SU-DHL-6 (cell line): ENCODE results near the gene EHD4.

Source experiments
- H2AFZ ChIP-seq: fragments of 200-600 bp; sonication (generic); 2 replicates; pipeline ENCODE4 v1.6.1; 2014; ENCODE audit warnings: low read depth, mild to moderate bottlenecking, moderate library complexity, mixed read lengths, antibody characterized with exemption, low read length; ENCODE audit not compliant: severe bottlenecking
- H3F3A ChIP-seq: fragments of 200-600 bp; shearing (Covaris generic); 2 replicates; pipeline ENCODE4 v1.6.0; 2016; ENCODE audit warnings: antibody characterized with exemption, mild to moderate bottlenecking; ENCODE audit not compliant: insufficient read depth
- H3K27ac ChIP-seq: fragments of 200-600 bp; sonication (generic); 2 replicates; pipeline ENCODE4 v1.5.1; 2016; ENCODE audit warnings: low read depth, mild to moderate bottlenecking, low read length, moderate library complexity, mixed read lengths
- H3K27me3 ChIP-seq: fragments of 200-600 bp; sonication (generic), shearing (Covaris generic); 2 replicates; pipeline ENCODE4 v1.6.0; 2014; ENCODE audit warnings: mild to moderate bottlenecking, low read length
- H3K36me3 ChIP-seq: fragments of 200-600 bp; sonication (generic); 2 replicates; pipeline ENCODE4 v1.6.1; 2014; ENCODE audit warnings: mild to moderate bottlenecking, low read length, mixed read lengths
- H3K4me2 ChIP-seq: fragments of 300-600, 200-600 bp; shearing (Covaris generic), sonication (generic); 2 replicates; pipeline ENCODE4 v1.6.0; 2014; ENCODE audit warnings: low read length, low read depth, mild to moderate bottlenecking; ENCODE audit not compliant: poor library complexity, severe bottlenecking
- H3K4me3 ChIP-seq: fragments of 200-600 bp; sonication (generic); 2 replicates; pipeline ENCODE4 v1.5.1; 2014; ENCODE audit warnings: antibody characterized with exemption, low read length, mild to moderate bottlenecking, mixed read lengths; ENCODE audit not compliant: insufficient read depth, poor library complexity, severe bottlenecking
- H3K79me2 ChIP-seq: fragments of 200-600 bp; sonication (generic); 2 replicates; pipeline ENCODE4 v1.6.1; 2014; ENCODE audit warnings: mild to moderate bottlenecking, low read length, moderate library complexity; ENCODE audit not compliant: insufficient read depth
- H3K9ac ChIP-seq: fragments of 200-600 bp; sonication (generic); 2 replicates; pipeline ENCODE4 v1.7.0; 2014; ENCODE audit warnings: mild to moderate bottlenecking, low read length
- H3K9me2 ChIP-seq: fragments of 200-600 bp; sonication (generic); replicated peaks from 2 replicates; pipeline ENCODE4 v1.6.1; 2014; ENCODE audit warnings: low read length; ENCODE audit not compliant: insufficient read depth
- H3K9me3 ChIP-seq: fragments of 200-600 bp; sonication (generic); 2 replicates; pipeline ENCODE4 v1.6.1; 2014; ENCODE audit warnings: low read length, mixed read lengths; ENCODE audit not compliant: insufficient read depth
- H4K20me1 ChIP-seq: fragments of 200-600 bp; sonication (generic); 2 replicates; pipeline ENCODE4 v1.6.1; 2014; ENCODE audit warnings: low read depth, mild to moderate bottlenecking, antibody characterized with exemption, low read length, moderate library complexity, mixed read lengths
- CTCF ChIP-seq: fragments of 200-600 bp; sonication (generic); IDR thresholded peaks from one replicate; pipeline ENCODE4 v1.5.1; 2017; ENCODE audit warnings: antibody characterized with exemption, mild to moderate bottlenecking, low read length, moderate library complexity; ENCODE audit not compliant: insufficient read depth, poor library complexity, severe bottlenecking
- EZH2phosphoT487 ChIP-seq: fragments of 200-600 bp; sonication (generic), shearing (Covaris generic); conservative IDR thresholded peaks from 2 replicates; pipeline ENCODE4 v1.6.1; 2018; ENCODE audit warnings: mild to moderate bottlenecking, antibody characterized with exemption, low read length, moderate library complexity, mixed read lengths

The EHD4 gene

GRCh38 chr15:41957021-41957897 is 15.1 kb downstream of the EHD4 start:
- no peak overlapping the region for H3K27ac ChIP-seq
- no peak overlapping the region for H2AFZ ChIP-seq
- no peaks in the 10 kb centered on the region for H3K36me3 ChIP-seq
- no peak for TF ChIP-seq EZH2phosphoT487
- no peak for TF ChIP-seq CTCF
- no peak overlapping the region for H3K4me2 ChIP-seq
- 0 out of 2 replicates have a peak, but pooled peaks cover 3% of the 10 kb centered on the region for H3K9me3 ChIP-seq
- no peak overlapping the region for H3K9ac ChIP-seq
- H3K4me3 ChIP-seq = no peak overlapping the region
- no peaks in the 10 kb centered on the region for H3F3A ChIP-seq
- no peaks in the 10 kb centered on the region; the same call in 1 of the 2 replicates for H3K79me2 ChIP-seq
- H3K27me3 ChIP-seq = no peaks in the 10 kb centered on the region
- no peaks in the 10 kb centered on the region for H3K9me2 ChIP-seq
- H4K20me1 ChIP-seq = no peaks in the 10 kb centered on the region

- H3K9me3 ChIP-seq = no peaks in the 10 kb centered on the region
- no peak overlapping the region for H3K4me3 ChIP-seq
- no peak overlapping the region for H3K4me2 ChIP-seq
- no peaks in the 10 kb centered on the region; the same call in 1 of the 2 replicates for H3K79me2 ChIP-seq
- H3F3A ChIP-seq = no peaks in the 10 kb centered on the region
- no peaks in the 10 kb centered on the region for H3K36me3 ChIP-seq
- no peaks in the 10 kb centered on the region for H3K9me2 ChIP-seq
- no peak overlapping the region for H3K27ac ChIP-seq
- no peaks in the 10 kb centered on the region for H4K20me1 ChIP-seq
- H3K9ac ChIP-seq = no peak overlapping the region
- no peaks in the 10 kb centered on the region for H3K27me3 ChIP-seq
- H2AFZ ChIP-seq = no peak overlapping the region
- TF ChIP-seq EZH2phosphoT487 = no peak
- no peak for TF ChIP-seq CTCF
Observed at GRCh38 chr15:41955807-41956525, 16.4 kb downstream of the EHD4 start.

- no peaks in the 10 kb centered on the region for H4K20me1 ChIP-seq
- no peaks in the 10 kb centered on the region for H3K36me3 ChIP-seq
- H3K4me2 ChIP-seq = no peak overlapping the region
- no peaks in the 10 kb centered on the region; the same call in 1 of the 2 replicates for H3K79me2 ChIP-seq
- no peak overlapping the region for H2AFZ ChIP-seq
- H3K9ac ChIP-seq = no peak overlapping the region
- no peak overlapping the region for H3K27ac ChIP-seq
- TF ChIP-seq EZH2phosphoT487 = no peak
- no peak for TF ChIP-seq CTCF
- H3K9me3 ChIP-seq = no peaks in the 10 kb centered on the region
- H3F3A ChIP-seq = no peaks in the 10 kb centered on the region
- H3K4me3 ChIP-seq = no peak overlapping the region
- H3K9me2 ChIP-seq = no peaks in the 10 kb centered on the region
- no peaks in the 10 kb centered on the region for H3K27me3 ChIP-seq
Observed at GRCh38 chr15:41955100-41955499, 17.3 kb downstream of the EHD4 start.
